ENCODE measurements around the gene SCAF11.

DNA sequence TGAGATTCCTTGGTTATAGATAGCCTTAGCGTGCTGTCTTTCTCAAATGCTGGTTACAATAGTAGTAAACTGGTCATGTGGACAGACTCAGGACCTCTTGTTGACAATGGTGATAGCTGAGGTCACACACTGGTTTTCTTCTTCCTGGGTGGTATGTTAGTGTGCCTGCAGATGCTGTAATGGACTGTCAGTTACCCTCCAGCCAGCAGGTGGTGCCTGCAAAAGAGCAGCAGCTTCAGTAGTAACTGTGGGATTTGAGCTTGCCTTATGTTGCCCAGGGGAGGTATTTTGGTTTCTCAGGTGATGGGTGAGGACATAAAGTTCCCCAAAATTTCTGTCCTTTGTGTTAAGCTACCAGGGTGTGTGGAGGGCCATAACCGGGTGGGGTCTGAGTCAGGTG, 33.7 kb upstream of the SCAF11 start:
- TF ChIP-seq ZNF274 (IDR thresholded peaks at IDR 0.05; ENCODE audit: low read depth, low read length) (no peak), SUZ12 (IDR thresholded peaks at IDR 0.05; ENCODE audit: extremely low read depth, insufficient read depth, insufficient read length) (no peak), YY1 (IDR thresholded peaks at IDR 0.05; ENCODE audit: insufficient read depth, insufficient read length) (no peak)
